Tibial nerve (tissue), 4 donors: ENCODE data around the gene LHPP. TPM values are rescaled to one million over a fixed set of nuclear protein-coding genes. Genes with fewer than 3 reads are reported as not detected.

Source experiments
- DNase-seq, 2 donors: peaks; one replicate each; pipeline ENCODE4 v3.0.0-alpha.2; 2019; ENCODE audit warnings: low spot score in 2 of 2
- H3K27ac ChIP-seq, 4 donors: fragments of 200-600 bp; sonication (generic) in 3 of 4; one replicate each; pipeline ENCODE4 v1.5.1; 2017 to 2019; ENCODE audit warnings: mild to moderate bottlenecking in 1 of 4
- H3K27me3 ChIP-seq, 2 donors: fragments of 200-600 bp; sonication (generic) in 1 of 2; one replicate each; pipeline versions ENCODE4 v1.5.1 to v1.6.0; 2017 to 2019
- H3K36me3 ChIP-seq, 3 donors: fragments of 200-600 bp; sonication (generic); one replicate each; pipeline ENCODE4 v1.5.1; 2018 to 2019
- H3K4me1 ChIP-seq, 4 donors: fragments of 200-600 bp; sonication (generic) in 3 of 4; one replicate each; pipeline ENCODE4 v1.5.1; 2017 to 2019
- H3K4me3 ChIP-seq, 4 donors: fragments of 200-600 bp; sonication (generic) in 3 of 4; one replicate each; pipeline ENCODE4 v1.5.1; 2017 to 2019; ENCODE audit warnings: mild to moderate bottlenecking in 1 of 4, moderate library complexity in 1 of 4
- H3K9me3 ChIP-seq, 4 donors: fragments of 200-600 bp; sonication (generic) in 3 of 4; one replicate each; pipeline ENCODE4 v1.5.1; 2017 to 2019
- CTCF ChIP-seq, 5 experiments: fragments of 200-600 bp in 3 of 5; fragments of 450-650 bp in 2 of 5; sonication (generic) in 3 of 5; IDR thresholded peaks; one replicate each; pipeline ENCODE4 v1.5.1; 2016 to 2019; ENCODE audit warnings: antibody characterized with exemption in 5 of 5, mild to moderate bottlenecking in 3 of 5, moderate library complexity in 2 of 5
- EP300 ChIP-seq, 2 donors: sonication (generic); formaldehyde crosslinking; IDR thresholded peaks; one replicate each; pipeline ENCODE4 v1.6.1; 2017; ENCODE audit warnings: antibody characterized with exemption in 2 of 2, mild to moderate bottlenecking in 1 of 2
- POLR2A ChIP-seq, 2 donors: fragments of 450-650 bp; IDR thresholded peaks; one replicate each; pipeline ENCODE4 v1.6.1; 2017; ENCODE audit warnings: antibody characterized with exemption in 2 of 2, mild to moderate bottlenecking in 2 of 2, moderate library complexity in 2 of 2
- WGBS, 2 donors: methylation state at CpG; one replicate each; pipeline ENCODE4 v1.1.5; 2018; 5-methylcytosine and 5-hydroxymethylcytosine counted together
- total RNA-seq, 4 donors: library from RNA; depleted of rRNA; stranded (reverse); fragments of >200 nt; gene quantifications; one replicate each; pipeline ENCODE4 v1.1.0, GENCODE V29; 2016

The LHPP gene
- total RNA-seq, 4 donors from 2014 or later, result 25.5 to 211 (median 123) TPM

GRCh38 chr10:124543146-124543545, 81.5 kb downstream of the LHPP start:
- Histone ChIP-seq H3K27me3 (no peaks in the 10 kb centered on the region), H3K36me3 (no peaks in the 10 kb centered on the region), H3K4me1 (peaks cover 0 to 41% (median 11%) of the 10 kb centered on the region in 4 donors), H3K27ac (no peak overlapping the region), H3K9me3 (no peaks in the 10 kb centered on the region), H3K4me3 (no peak overlapping the region)
- WGBS, 2 donors, result 91 to 96% methylated on average over 7 to 11 of the region's 13 CpGs
- DNase-seq, result no peak
- TF ChIP-seq POLR2A (IDR thresholded peaks at IDR 0.05), result no peak
- no peak for TF ChIP-seq EP300 (IDR thresholded peaks at IDR 0.05)
- no peak for TF ChIP-seq CTCF (IDR thresholded peaks at IDR 0.05)

DNA sequence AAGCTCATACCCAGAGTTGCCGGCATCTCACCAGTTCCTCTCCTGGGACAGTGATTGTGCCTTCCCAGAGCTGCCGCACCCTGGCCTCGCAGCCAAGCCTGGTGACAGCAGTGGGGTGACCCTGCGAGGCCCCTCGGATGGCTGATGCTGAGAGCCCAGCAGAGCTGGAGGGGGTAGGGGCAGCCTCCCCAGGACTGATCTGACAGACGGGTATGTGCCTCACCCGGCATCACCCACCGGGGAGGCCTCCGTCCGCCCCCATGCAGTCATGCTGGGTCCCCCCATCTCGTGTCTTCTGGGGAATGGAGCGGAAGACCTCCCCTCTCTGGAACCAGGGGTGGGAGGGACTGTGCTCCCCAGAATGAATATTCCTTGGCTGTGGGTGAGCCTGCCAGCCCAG, 82.3 kb downstream of the LHPP start:
- no peaks in the 10 kb centered on the region for H3K9me3 ChIP-seq
- no peaks in the 10 kb centered on the region for H3K27me3 ChIP-seq
- no peak overlapping the region for H3K27ac ChIP-seq
- 62 to 74% methylated on average over 5 to 12 of the region's 12 CpGs for WGBS, 2 donors
- DNase-seq, result no peak
- peaks cover 0 to 44% (median 11%) of the 10 kb centered on the region in 4 donors for H3K4me1 ChIP-seq
- no peaks in the 10 kb centered on the region for H3K36me3 ChIP-seq
- TF ChIP-seq CTCF (IDR thresholded peaks at IDR 0.05) (no peak), POLR2A (IDR thresholded peaks at IDR 0.05) (no peak), EP300 (IDR thresholded peaks at IDR 0.05) (no peak)
- no peak overlapping the region for H3K4me3 ChIP-seq

GRCh38 chr10:124544711-124545110, 83.1 kb downstream of the LHPP start:
- Histone ChIP-seq H3K27me3 (no peaks in the 10 kb centered on the region), H3K9me3 (no peaks in the 10 kb centered on the region), H3K36me3 (no peaks in the 10 kb centered on the region), H3K4me3 (no peak overlapping the region), H3K27ac (no peak overlapping the region), H3K4me1 (peaks cover 0 to 43% (median 11%) of the 10 kb centered on the region in 4 donors)
- WGBS, 2 donors, result 85 to 89% methylated on average over 11 to 16 of the region's 16 CpGs
- TF ChIP-seq EP300 (IDR thresholded peaks at IDR 0.05), result no peak
- no peak for TF ChIP-seq CTCF (IDR thresholded peaks at IDR 0.05)
- no peak for TF ChIP-seq POLR2A (IDR thresholded peaks at IDR 0.05)
- no peak for DNase-seq

DNA sequence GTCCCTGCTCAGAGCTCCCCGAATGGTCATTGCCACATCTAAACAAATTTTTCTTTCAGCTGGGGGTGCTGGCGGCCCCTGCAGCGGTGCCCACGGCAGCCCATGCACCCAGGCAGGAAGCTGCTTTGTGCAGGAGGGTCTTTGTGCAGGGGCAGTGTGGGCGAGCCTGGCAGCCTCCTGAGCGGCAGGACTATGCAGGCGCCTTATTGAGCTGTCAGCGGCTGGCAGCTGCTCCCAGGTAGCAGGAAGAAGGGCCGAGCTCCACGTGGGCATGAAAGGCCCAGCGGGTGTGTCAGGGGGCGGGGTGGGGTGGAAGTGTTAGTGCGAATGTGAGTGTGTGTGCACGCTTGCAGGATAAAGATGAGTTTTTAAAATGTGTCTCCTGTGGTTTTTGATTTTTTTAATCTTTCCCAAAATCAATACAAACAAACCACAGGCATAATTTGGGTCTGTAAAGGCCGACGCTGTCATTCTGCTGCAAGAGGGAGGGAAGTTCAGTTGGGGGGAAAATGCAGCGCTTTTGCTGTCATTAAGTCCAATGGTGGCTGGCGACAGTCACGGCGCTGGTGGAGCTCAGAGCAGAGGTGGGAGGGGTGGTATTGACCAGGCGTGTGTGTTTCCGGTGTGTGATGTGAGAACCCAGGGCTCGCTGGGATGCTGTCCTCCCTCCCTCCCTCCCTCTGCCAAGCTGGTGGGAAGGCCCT, 83.9 kb downstream of the LHPP start:
- TF ChIP-seq EP300 (IDR thresholded peaks at IDR 0.05), result no peak
- no peak for TF ChIP-seq CTCF (IDR thresholded peaks at IDR 0.05)
- no peak for TF ChIP-seq POLR2A (IDR thresholded peaks at IDR 0.05)
- Histone ChIP-seq H3K27ac (no peak overlapping the region), H3K27me3 (no peaks in the 10 kb centered on the region), H3K4me1 (peaks cover 0 to 41% (median 7%) of the 10 kb centered on the region in 4 donors), H3K36me3 (no peaks in the 10 kb centered on the region), H3K9me3 (no peaks in the 10 kb centered on the region), H3K4me3 (no peak overlapping the region)
- 63 to 75% methylated on average over 17 to 23 of the region's 23 CpGs for WGBS, 2 donors
- DNase-seq, result no peak

- DNase-seq, result no peak
- H3K4me1 ChIP-seq, result peaks cover 0 to 41% (median 4%) of the 10 kb centered on the region in 4 donors
- WGBS, 2 donors, result 91 to 92% methylated on average over 8 to 9 of the region's 9 CpGs
These were observed 84.4 kb downstream of the LHPP start for GRCh38 chr10:124546055-124546369.

More at GRCh38 chr10:124546055-124546369, 84.4 kb downstream of the LHPP start:
- no peak overlapping the region for H3K4me3 ChIP-seq
- TF ChIP-seq CTCF (IDR thresholded peaks at IDR 0.05), result no peak
- no peak overlapping the region for H3K27ac ChIP-seq
- no peaks in the 10 kb centered on the region for H3K9me3 ChIP-seq
- no peaks in the 10 kb centered on the region for H3K36me3 ChIP-seq
- H3K27me3 ChIP-seq, result no peaks in the 10 kb centered on the region
